ENCODE results near the gene NADK2. TPM values are rescaled to one million over a fixed set of nuclear protein-coding genes. Genes with fewer than 3 reads are reported as not detected.

Gene NADK2
- total RNA-seq, 1 donor from 2014 or later, result 37.8 TPM

- Mint-ChIP-seq H3K27me3 (ENCODE audit: low read depth) (no peaks in the 10 kb centered on the region), H3K36me3 (ENCODE audit: low read depth) (peaks cover 35% of the 10 kb centered on the region), H3K4me1 (ENCODE audit: low read depth) (peaks cover 27% of the 10 kb centered on the region), H3K9me3 (ENCODE audit: low read depth) (no peaks in the 10 kb centered on the region), H3K4me3 (ENCODE audit: unreplicated experiment) (no peak overlapping the region), H3K27ac (ENCODE audit: unreplicated experiment) (no peak overlapping the region)
- no peak for TF ChIP-seq CTCF (IDR thresholded peaks at IDR 0.05)
- DNase-seq (ENCODE audit: low spot score), result no peak
Measured at GRCh38 chr5:36162810-36163486, 78.8 kb downstream of the NADK2 start.

GRCh38 chr5:36161361-36161760 lies 80.4 kb downstream of the NADK2 start:
- H3K4me1 Mint-ChIP-seq (ENCODE audit: low read depth), result peaks cover 43% of the 10 kb centered on the region
- H3K4me3 Mint-ChIP-seq (ENCODE audit: unreplicated experiment), result no peak overlapping the region
- H3K36me3 Mint-ChIP-seq (ENCODE audit: low read depth), result peaks cover 25% of the 10 kb centered on the region
- H3K27me3 Mint-ChIP-seq (ENCODE audit: low read depth), result no peaks in the 10 kb centered on the region
- TF ChIP-seq CTCF (IDR thresholded peaks at IDR 0.05), result no peak
- no peak overlapping the region for H3K27ac Mint-ChIP-seq (ENCODE audit: unreplicated experiment)
- DNase-seq (ENCODE audit: low spot score), result no peak
- no peaks in the 10 kb centered on the region for H3K9me3 Mint-ChIP-seq (ENCODE audit: low read depth)

GRCh38 chr5:36160617-36161016 lies 81.1 kb downstream of the NADK2 start:
- no peak for DNase-seq (ENCODE audit: low spot score)
- H3K27ac Mint-ChIP-seq (ENCODE audit: unreplicated experiment), result no peak overlapping the region
- no peak overlapping the region for H3K4me3 Mint-ChIP-seq (ENCODE audit: unreplicated experiment)
- H3K27me3 Mint-ChIP-seq (ENCODE audit: low read depth), result no peaks in the 10 kb centered on the region
- peaks cover 51% of the 10 kb centered on the region for H3K4me1 Mint-ChIP-seq (ENCODE audit: low read depth)
- H3K9me3 Mint-ChIP-seq (ENCODE audit: low read depth), result no peaks in the 10 kb centered on the region
- H3K36me3 Mint-ChIP-seq (ENCODE audit: low read depth), result peaks cover 25% of the 10 kb centered on the region
- no peak for TF ChIP-seq CTCF (IDR thresholded peaks at IDR 0.05)

GRCh38 chr5:36158144-36158543 lies 83.6 kb downstream of the NADK2 start:
- H3K27ac Mint-ChIP-seq (ENCODE audit: unreplicated experiment), result peak overlapping the region; percentile 97
- DNase-seq (ENCODE audit: low spot score), result no peak
- H3K27me3 Mint-ChIP-seq (ENCODE audit: low read depth), result no peaks in the 10 kb centered on the region
- H3K4me3 Mint-ChIP-seq (ENCODE audit: unreplicated experiment), result no peak overlapping the region
- H3K4me1 Mint-ChIP-seq (ENCODE audit: low read depth), result peaks cover 67% of the 10 kb centered on the region
- no peak for TF ChIP-seq CTCF (IDR thresholded peaks at IDR 0.05)
- peaks cover 25% of the 10 kb centered on the region for H3K36me3 Mint-ChIP-seq (ENCODE audit: low read depth)
- H3K9me3 Mint-ChIP-seq (ENCODE audit: low read depth), result no peaks in the 10 kb centered on the region

GRCh38 chr5:36156619-36157018 lies 85.1 kb downstream of the NADK2 start:
- H3K27ac Mint-ChIP-seq (ENCODE audit: unreplicated experiment), result peak overlapping the region; percentile 97
- peaks cover 71% of the 10 kb centered on the region for H3K4me1 Mint-ChIP-seq (ENCODE audit: low read depth)
- peaks cover 17% of the 10 kb centered on the region for H3K36me3 Mint-ChIP-seq (ENCODE audit: low read depth)

More at GRCh38 chr5:36156619-36157018, 85.1 kb downstream of the NADK2 start:
- TF ChIP-seq CTCF (IDR thresholded peaks at IDR 0.05), result no peak
- Mint-ChIP-seq H3K4me3 (ENCODE audit: unreplicated experiment) (peak overlapping the region; percentile 43), H3K27me3 (ENCODE audit: low read depth) (no peaks in the 10 kb centered on the region), H3K9me3 (ENCODE audit: low read depth) (no peaks in the 10 kb centered on the region)
- no peak for DNase-seq (ENCODE audit: low spot score)
